Fibroblast of lung (primary cell): Measurements from ENCODE around the gene NAA10. TPM values are rescaled to one million over a fixed set of nuclear protein-coding genes. Genes with fewer than 3 reads are reported as not detected.

ENCODE experiments used
- DNase-seq, 2 donors: peaks; one replicate each; pipeline versions ENCODE4 v3.0.0 to v3.0.0-alpha.2; 2010; ENCODE audit warnings: low read depth in 2 of 2
- H2AFZ ChIP-seq: 2 replicates; pipeline ENCODE4 v1.5.1; 2012; ENCODE audit warnings: low read length, control low read depth, inconsistent platforms
- H3K27ac ChIP-seq: 2 replicates; pipeline ENCODE4 v1.5.1; 2011; ENCODE audit warnings: low read length, control low read depth; ENCODE audit not compliant: insufficient read depth
- H3K27me3 ChIP-seq: 2 replicates; pipeline ENCODE4 v1.5.1; 2011; ENCODE audit warnings: mild to moderate bottlenecking, low read length; ENCODE audit not compliant: control insufficient read depth, insufficient read depth
- H3K36me3 ChIP-seq: 2 replicates; pipeline ENCODE4 v1.5.1; 2011; ENCODE audit warnings: low read length; ENCODE audit not compliant: control insufficient read depth, insufficient read depth
- H3K4me1 ChIP-seq: 2 replicates; pipeline ENCODE4 v1.5.1; 2011; ENCODE audit warnings: low read length; ENCODE audit not compliant: control insufficient read depth, insufficient read depth; ENCODE audit errors: extremely low read depth
- H3K4me2 ChIP-seq: 2 replicates; pipeline ENCODE4 v1.5.1; 2011; ENCODE audit warnings: low read length, control low read depth; ENCODE audit not compliant: insufficient read depth; ENCODE audit errors: extremely low read depth
- H3K4me3 ChIP-seq, 4 experiments: fragments of 200-600 bp in 1 of 4; sonication (generic) in 1 of 4; replicated peaks in 1 of 4; 2 replicates each; pipeline ENCODE4 v1.5.1; 2011 to 2016; ENCODE audit warnings: low read length in 4 of 4, low read depth in 3 of 4, mild to moderate bottlenecking in 3 of 4, control low read depth in 2 of 4, inconsistent platforms in 1 of 4, mixed read lengths in 1 of 4; ENCODE audit not compliant: insufficient read depth in 1 of 4; ENCODE audit errors: control extremely low read depth in 1 of 4
- H3K79me2 ChIP-seq: 2 replicates; pipeline ENCODE4 v1.5.1; 2012; ENCODE audit warnings: mild to moderate bottlenecking, low read length, inconsistent platforms; ENCODE audit not compliant: control insufficient read depth, insufficient read depth
- H3K9ac ChIP-seq: 2 replicates; pipeline ENCODE4 v1.5.1; 2011; ENCODE audit warnings: mild to moderate bottlenecking, low read length, control low read depth; ENCODE audit not compliant: insufficient read depth
- H3K9me3 ChIP-seq: 2 replicates; pipeline ENCODE4 v1.5.1; 2012; ENCODE audit warnings: low read depth, low read length; ENCODE audit not compliant: control insufficient read depth, insufficient read depth
- H4K20me1 ChIP-seq: 2 replicates; pipeline ENCODE4 v1.5.1; 2011; ENCODE audit warnings: low read length; ENCODE audit not compliant: control insufficient read depth, insufficient read depth; ENCODE audit errors: extremely low read depth
- EZH2 ChIP-seq: IDR thresholded peaks from 2 replicates; pipeline ENCODE4 v1.5.1; 2012; ENCODE audit warnings: low read length, control low read depth, mild to moderate bottlenecking; ENCODE audit errors: missing control alignments
- polyA plus RNA-seq, 2 donors: library from polyadenylated mRNA; depleted of rRNA in 1 of 2; stranded (reverse) in 1 of 2; unstranded in 1 of 2; fragments of >200 nt; gene quantifications; 2 replicates each; pipeline ENCODE4 v1.2.1, GENCODE V29; 2011 to 2012; ENCODE audit warnings: missing spikeins in 1 of 2
- total RNA-seq: library from RNA; depleted of rRNA; stranded (reverse); fragments of >200 nt; gene quantifications from 2 replicates; pipeline ENCODE4 v1.2.1, GENCODE V29; 2014
- TF ChIP-seq, protein P1 (sequence below), 2 donors: IDR thresholded peaks in 1 of 2; conservative IDR thresholded peaks in 1 of 2; 1 replicate in 1 of 2; 2 replicates in 1 of 2; pipeline ENCODE4 v1.5.1; 2011 to 2012; ENCODE audit warnings: low read length in 2 of 2, control low read depth in 1 of 2, inconsistent platforms in 1 of 2, low read depth in 1 of 2, mild to moderate bottlenecking in 1 of 2

Gene NAA10
- total and polyA plus RNA-seq, 2 donors (not counting 1 experiment from before 2014, with no cell fraction given): 37.0 to 66.2 TPM

DNA sequence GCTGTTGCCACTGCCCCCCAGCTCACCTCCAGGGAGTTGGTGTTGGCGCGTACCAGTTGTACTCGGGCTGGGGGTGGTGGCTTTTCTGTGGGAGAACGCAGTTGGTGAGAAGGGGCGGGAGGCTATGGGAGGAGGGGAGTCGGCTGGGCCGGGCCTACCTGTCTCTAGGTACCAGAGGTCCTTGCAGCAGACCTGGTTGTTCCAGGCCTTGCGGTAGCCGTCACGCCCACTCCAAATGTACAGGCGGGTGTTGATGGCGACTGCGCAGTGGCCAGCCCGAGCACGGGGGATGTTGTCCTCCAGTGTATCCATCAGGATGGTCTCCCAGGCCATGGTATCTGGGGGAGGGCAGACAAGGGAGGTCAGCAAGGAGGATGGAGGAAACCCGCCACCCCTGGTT lies 25.2 kb upstream of the NAA10 start:
- H4K20me1 ChIP-seq: no peaks in the 10 kb centered on the region
- no peak for TF ChIP-seq EZH2
- TF ChIP-seq, protein P1, sequence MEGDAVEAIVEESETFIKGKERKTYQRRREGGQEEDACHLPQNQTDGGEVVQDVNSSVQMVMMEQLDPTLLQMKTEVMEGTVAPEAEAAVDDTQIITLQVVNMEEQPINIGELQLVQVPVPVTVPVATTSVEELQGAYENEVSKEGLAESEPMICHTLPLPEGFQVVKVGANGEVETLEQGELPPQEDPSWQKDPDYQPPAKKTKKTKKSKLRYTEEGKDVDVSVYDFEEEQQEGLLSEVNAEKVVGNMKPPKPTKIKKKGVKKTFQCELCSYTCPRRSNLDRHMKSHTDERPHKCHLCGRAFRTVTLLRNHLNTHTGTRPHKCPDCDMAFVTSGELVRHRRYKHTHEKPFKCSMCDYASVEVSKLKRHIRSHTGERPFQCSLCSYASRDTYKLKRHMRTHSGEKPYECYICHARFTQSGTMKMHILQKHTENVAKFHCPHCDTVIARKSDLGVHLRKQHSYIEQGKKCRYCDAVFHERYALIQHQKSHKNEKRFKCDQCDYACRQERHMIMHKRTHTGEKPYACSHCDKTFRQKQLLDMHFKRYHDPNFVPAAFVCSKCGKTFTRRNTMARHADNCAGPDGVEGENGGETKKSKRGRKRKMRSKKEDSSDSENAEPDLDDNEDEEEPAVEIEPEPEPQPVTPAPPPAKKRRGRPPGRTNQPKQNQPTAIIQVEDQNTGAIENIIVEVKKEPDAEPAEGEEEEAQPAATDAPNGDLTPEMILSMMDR (conservative IDR thresholded peaks at IDR 0.05 in 1 of 2, IDR thresholded peaks at IDR 0.05 in 1 of 2; ENCODE audit: low read depth in 1 of 2, low read length in 2 of 2): no peak
- H3K4me1 ChIP-seq: no peaks in the 10 kb centered on the region
- H3K79me2 ChIP-seq: peaks cover 25% of the 10 kb centered on the region
- H3K4me3 ChIP-seq: no peak overlapping the region
- H3K27ac ChIP-seq: no peak overlapping the region
- no peak for DNase-seq
- no peak overlapping the region for H3K9ac ChIP-seq
- H2AFZ ChIP-seq: no peak overlapping the region
- no peaks in the 10 kb centered on the region for H3K9me3 ChIP-seq
- H3K4me2 ChIP-seq: no peak overlapping the region
- no peaks in the 10 kb centered on the region for H3K27me3 ChIP-seq
- H3K36me3 ChIP-seq: peaks cover 41% of the 10 kb centered on the region

DNA sequence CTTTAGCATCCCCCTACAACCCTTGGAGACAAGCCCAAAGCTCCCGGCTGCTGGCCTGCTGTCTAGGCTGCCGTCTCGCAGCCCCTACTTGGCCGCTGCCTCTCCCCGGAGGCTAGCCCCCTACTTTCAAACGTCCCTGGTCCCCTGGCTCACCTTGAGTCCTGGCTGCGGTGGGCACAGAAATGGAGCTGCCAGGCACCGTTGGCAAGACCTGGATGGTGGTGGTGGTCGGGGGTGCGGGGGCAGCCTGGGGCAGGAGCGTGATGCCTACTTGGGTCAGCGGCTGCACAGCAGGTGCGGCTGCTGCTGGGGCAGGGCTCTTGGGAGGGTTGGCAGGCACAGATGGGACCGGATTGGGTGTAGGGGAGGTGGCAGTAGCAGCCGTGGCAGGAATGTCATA lies 24.8 kb upstream of the NAA10 start:
- H3K36me3 ChIP-seq: peaks cover 45% of the 10 kb centered on the region
- peaks cover 20% of the 10 kb centered on the region for H3K79me2 ChIP-seq
- TF ChIP-seq, protein P1 (conservative IDR thresholded peaks at IDR 0.05 in 1 of 2, IDR thresholded peaks at IDR 0.05 in 1 of 2; ENCODE audit: low read depth in 1 of 2, low read length in 2 of 2): no peak
- TF ChIP-seq EZH2: no peak
- no peaks in the 10 kb centered on the region for H3K27me3 ChIP-seq
- no peak for DNase-seq
- H3K4me2 ChIP-seq: no peak overlapping the region
- no peak overlapping the region for H3K27ac ChIP-seq
- H3K4me1 ChIP-seq: no peaks in the 10 kb centered on the region
- no peaks in the 10 kb centered on the region for H4K20me1 ChIP-seq
- H3K9ac ChIP-seq: no peak overlapping the region
- no peaks in the 10 kb centered on the region for H3K9me3 ChIP-seq
- H3K4me3 ChIP-seq: no peak overlapping the region
- H2AFZ ChIP-seq: no peak overlapping the region

DNA sequence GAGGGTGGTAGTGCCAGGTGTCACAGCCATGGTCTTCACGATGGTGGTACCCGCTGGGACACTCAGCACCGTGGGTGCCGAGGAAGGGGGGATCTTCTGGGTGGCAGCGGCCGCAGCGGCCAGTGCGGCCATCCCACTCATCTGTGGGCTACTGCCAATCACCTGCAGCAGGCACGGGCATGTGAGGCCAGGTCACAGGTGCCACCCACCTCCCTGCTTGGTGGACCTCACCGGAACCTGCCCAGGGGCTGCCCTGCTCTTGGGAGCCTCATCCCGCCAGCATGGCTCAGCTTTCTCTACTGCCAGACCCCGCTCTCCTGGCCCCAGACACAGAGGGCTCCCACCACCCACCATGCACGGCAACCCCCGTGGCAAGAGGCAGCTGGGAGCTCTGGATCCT lies 23.8 kb upstream of the NAA10 start:
- TF ChIP-seq EZH2: no peak
- no peaks in the 10 kb centered on the region for H3K27me3 ChIP-seq

More for the DNA sequence above, 23.8 kb upstream of the NAA10 start:
- Histone ChIP-seq H3K9ac (no peak overlapping the region), H3K27ac (no peak overlapping the region), H2AFZ (no peak overlapping the region), H3K4me1 (no peaks in the 10 kb centered on the region), H3K4me3 (no peak overlapping the region), H3K4me2 (no peak overlapping the region), H4K20me1 (no peaks in the 10 kb centered on the region), H3K36me3 (peaks cover 52% of the 10 kb centered on the region), H3K9me3 (no peaks in the 10 kb centered on the region), H3K79me2 (peaks cover 11% of the 10 kb centered on the region)
- DNase-seq: no peak
